B cell (primary cell): Measurements from ENCODE around the gene VAV2.

Experiments used
- EZH2 ChIP-seq: IDR thresholded peaks from 2 replicates; pipeline ENCODE4 v1.6.1; 2012; ENCODE audit warnings: borderline replicate concordance, low read depth, mild to moderate bottlenecking, moderate library complexity, low read length; ENCODE audit not compliant: insufficient read depth, poor library complexity, severe bottlenecking
- TF ChIP-seq, protein P1 (sequence below): fragments of 200-600 bp; IDR thresholded peaks from one replicate; pipeline ENCODE4 v1.8.0; 2022; ENCODE audit warnings: antibody characterized with exemption, mild to moderate bottlenecking

DNA sequence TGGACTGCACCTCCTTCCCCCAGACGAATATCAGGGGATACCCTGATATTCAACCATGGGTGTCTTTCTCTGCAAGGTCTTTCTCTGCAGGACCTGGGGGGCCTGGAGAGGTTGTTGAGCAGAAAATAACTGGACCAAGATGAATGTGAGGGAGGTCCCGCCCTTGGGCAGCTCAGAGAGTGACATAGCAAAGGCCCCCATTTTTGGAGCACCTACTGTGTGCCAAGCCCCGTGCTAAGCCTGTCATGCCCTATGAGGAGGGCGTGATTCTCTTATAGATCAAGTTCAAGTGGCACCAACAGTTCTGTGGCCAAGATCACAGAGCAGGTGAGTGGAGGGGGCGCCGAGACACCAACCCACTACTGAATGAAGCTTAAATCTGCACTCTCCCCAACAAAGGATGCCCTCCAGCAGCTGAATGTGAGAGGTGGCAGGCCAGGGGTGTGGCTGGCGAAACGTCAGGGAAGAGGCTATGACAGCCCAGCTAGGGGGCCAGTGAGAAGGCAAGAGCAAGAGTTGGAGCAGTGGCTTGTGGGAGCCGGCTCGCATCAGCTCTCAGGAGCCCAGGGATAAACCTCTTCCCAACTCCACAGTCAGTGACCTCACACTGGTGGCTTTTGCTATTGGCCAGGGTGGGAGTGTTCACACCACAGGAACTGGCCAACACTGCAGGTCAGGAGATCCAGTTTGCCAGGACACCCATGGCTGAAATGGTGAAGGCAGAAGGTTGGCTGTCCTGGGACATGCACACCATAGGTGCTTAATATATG, 259.3 kb downstream of the VAV2 start:
- TF ChIP-seq, protein P1, sequence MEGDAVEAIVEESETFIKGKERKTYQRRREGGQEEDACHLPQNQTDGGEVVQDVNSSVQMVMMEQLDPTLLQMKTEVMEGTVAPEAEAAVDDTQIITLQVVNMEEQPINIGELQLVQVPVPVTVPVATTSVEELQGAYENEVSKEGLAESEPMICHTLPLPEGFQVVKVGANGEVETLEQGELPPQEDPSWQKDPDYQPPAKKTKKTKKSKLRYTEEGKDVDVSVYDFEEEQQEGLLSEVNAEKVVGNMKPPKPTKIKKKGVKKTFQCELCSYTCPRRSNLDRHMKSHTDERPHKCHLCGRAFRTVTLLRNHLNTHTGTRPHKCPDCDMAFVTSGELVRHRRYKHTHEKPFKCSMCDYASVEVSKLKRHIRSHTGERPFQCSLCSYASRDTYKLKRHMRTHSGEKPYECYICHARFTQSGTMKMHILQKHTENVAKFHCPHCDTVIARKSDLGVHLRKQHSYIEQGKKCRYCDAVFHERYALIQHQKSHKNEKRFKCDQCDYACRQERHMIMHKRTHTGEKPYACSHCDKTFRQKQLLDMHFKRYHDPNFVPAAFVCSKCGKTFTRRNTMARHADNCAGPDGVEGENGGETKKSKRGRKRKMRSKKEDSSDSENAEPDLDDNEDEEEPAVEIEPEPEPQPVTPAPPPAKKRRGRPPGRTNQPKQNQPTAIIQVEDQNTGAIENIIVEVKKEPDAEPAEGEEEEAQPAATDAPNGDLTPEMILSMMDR: no peak
- TF ChIP-seq EZH2: no peak
